Parathyroid adenoma (tissue), 2 donors: ENCODE results near the gene OR5D13.

Experiments used
- H2AFZ ChIP-seq: fragments of 300-600 bp; sonication (generic); one replicate; pipeline ENCODE4 v1.7.0; 2017; ENCODE audit warnings: antibody characterized with exemption, mild to moderate bottlenecking
- H3K27ac ChIP-seq: fragments of 300-600 bp; sonication (generic); one replicate; pipeline ENCODE4 v1.7.0; 2017
- H3K27me3 ChIP-seq: fragments of 300-600 bp; sonication (generic); one replicate; pipeline ENCODE4 v1.7.0; 2017; ENCODE audit warnings: low read length; ENCODE audit not compliant: control insufficient read depth, insufficient read depth
- H3K36me3 ChIP-seq: fragments of 300-600 bp; sonication (generic); one replicate; pipeline ENCODE4 v1.7.0; 2017; ENCODE audit warnings: low read length; ENCODE audit not compliant: control insufficient read depth, insufficient read depth
- H3K4me1 ChIP-seq: fragments of 300-600 bp; sonication (generic); one replicate; pipeline ENCODE4 v1.7.0; 2017; ENCODE audit warnings: control low read depth
- H3K4me2 ChIP-seq: fragments of 300-600 bp; sonication (generic); one replicate; pipeline ENCODE4 v1.7.0; 2017; ENCODE audit warnings: low read length
- H3K4me3 ChIP-seq: fragments of 300-600 bp; sonication (generic); one replicate; pipeline ENCODE4 v1.7.0; 2017; ENCODE audit warnings: low read depth, low read length
- H3K79me2 ChIP-seq: fragments of 300-600 bp; sonication (generic); one replicate; pipeline ENCODE4 v1.7.0; 2017; ENCODE audit warnings: control low read depth
- H3K9ac ChIP-seq: fragments of 300-600 bp; sonication (generic); one replicate; pipeline ENCODE4 v1.7.0; 2017; ENCODE audit warnings: mild to moderate bottlenecking
- H3K9me3 ChIP-seq: fragments of 300-600 bp; sonication (generic); one replicate; pipeline ENCODE4 v1.7.0; 2017; ENCODE audit warnings: low read length; ENCODE audit not compliant: control insufficient read depth
- TF ChIP-seq, protein P1 (sequence below): fragments of 300-600 bp; sonication (generic); IDR thresholded peaks from one replicate; pipeline ENCODE4 v1.7.0; 2017; ENCODE audit warnings: antibody characterized with exemption, mild to moderate bottlenecking
- donor health status: primary hyperparathyroidism.

Gene OR5D13

DNA sequence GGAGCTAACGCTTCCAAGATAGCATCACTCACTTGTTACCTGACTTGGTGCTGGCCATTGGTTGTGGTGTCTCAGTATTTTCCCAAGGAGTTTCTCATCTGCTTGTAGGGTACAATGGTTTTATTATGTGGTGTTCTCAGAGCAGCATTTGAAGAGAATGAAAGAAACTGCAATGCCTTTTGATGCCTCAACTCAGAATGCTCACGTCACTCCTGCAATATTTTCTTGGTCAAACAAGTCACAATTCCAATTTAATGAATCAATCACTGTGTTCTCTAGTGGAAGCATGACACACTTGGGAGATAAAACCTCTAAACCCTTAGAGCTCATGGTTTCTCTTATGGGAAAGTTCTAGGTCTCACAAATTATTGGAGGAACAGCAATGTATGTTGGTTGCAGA, 20.1 kb downstream of the OR5D13 start:
- H3K27ac ChIP-seq: no peak overlapping the region
- no peaks in the 10 kb centered on the region for H3K4me1 ChIP-seq
- no peak overlapping the region for H3K4me3 ChIP-seq
- H3K36me3 ChIP-seq: no peaks in the 10 kb centered on the region
- TF ChIP-seq, protein P1, sequence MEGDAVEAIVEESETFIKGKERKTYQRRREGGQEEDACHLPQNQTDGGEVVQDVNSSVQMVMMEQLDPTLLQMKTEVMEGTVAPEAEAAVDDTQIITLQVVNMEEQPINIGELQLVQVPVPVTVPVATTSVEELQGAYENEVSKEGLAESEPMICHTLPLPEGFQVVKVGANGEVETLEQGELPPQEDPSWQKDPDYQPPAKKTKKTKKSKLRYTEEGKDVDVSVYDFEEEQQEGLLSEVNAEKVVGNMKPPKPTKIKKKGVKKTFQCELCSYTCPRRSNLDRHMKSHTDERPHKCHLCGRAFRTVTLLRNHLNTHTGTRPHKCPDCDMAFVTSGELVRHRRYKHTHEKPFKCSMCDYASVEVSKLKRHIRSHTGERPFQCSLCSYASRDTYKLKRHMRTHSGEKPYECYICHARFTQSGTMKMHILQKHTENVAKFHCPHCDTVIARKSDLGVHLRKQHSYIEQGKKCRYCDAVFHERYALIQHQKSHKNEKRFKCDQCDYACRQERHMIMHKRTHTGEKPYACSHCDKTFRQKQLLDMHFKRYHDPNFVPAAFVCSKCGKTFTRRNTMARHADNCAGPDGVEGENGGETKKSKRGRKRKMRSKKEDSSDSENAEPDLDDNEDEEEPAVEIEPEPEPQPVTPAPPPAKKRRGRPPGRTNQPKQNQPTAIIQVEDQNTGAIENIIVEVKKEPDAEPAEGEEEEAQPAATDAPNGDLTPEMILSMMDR: no peak
- H3K27me3 ChIP-seq: no peaks in the 10 kb centered on the region
- no peak overlapping the region for H2AFZ ChIP-seq
- no peaks in the 10 kb centered on the region for H3K9me3 ChIP-seq
- no peaks in the 10 kb centered on the region for H3K79me2 ChIP-seq
- no peak overlapping the region for H3K9ac ChIP-seq
- no peak overlapping the region for H3K4me2 ChIP-seq

DNA sequence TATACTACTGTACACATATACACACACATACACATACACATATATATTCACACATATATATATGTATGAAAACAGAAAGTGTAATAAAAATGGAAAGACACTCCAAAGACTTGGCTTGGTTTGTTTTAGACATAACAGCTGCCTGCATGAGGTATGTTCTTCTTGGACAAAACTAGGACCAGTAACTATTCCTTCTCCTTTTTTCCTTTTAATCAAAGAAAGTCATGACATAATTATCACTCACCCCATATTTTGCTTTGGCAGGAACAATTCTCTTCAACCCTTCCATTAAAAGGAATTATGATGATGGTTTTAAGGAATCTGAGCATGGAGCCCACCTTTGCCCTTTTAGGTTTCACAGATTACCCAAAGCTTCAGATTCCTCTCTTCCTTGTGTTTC, 22.0 kb downstream of the OR5D13 start, which contains the start of gene OR5D14:
TSS of gene OR5D14 (plus strand) at position 301 of the 400 bp plus-strand sequence. CDS start at position 301, 0 bp downstream.
- H3K27ac ChIP-seq: no peak within 1 kb of the TSS
- no peak within 1 kb of the TSS for H2AFZ ChIP-seq
- TF ChIP-seq, protein P1: no peak
- no peak within 1 kb of the TSS for H3K4me2 ChIP-seq
- H3K4me3 ChIP-seq: no peak within 1 kb of the TSS
- no peak within 1 kb of the TSS for H3K9ac ChIP-seq
- H3K36me3 ChIP-seq: no peaks in the 10 kb centered on the region
- H3K9me3 ChIP-seq: no peaks in the 10 kb centered on the region
- no peaks in the 10 kb centered on the region for H3K79me2 ChIP-seq
- H3K27me3 ChIP-seq: no peaks in the 10 kb centered on the region
- no peaks in the 10 kb centered on the region for H3K4me1 ChIP-seq

DNA sequence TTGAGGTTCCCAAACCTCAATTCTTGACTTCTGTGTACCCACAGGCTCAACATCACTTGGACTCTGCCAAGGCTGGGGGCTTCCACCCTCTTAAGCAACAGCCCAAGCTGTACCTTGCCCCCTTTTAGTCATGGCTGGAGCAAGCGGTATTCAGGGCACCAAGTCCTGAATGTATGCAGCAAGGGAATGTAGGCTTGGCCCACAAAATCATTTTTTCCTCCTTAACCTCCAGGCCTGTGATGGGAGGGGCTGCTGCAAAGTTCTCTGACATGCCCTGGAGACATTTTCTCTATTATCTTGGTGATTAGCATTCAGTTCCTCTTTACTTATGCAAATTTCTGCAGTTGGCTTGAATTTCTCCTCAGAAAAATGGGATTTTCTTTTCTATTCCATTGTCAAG, 33.0 kb downstream of the OR5D13 start:
- H3K79me2 ChIP-seq: no peaks in the 10 kb centered on the region
- no peak overlapping the region for H3K9ac ChIP-seq
- H2AFZ ChIP-seq: no peak overlapping the region
- no peaks in the 10 kb centered on the region for H3K4me1 ChIP-seq
- H3K27me3 ChIP-seq: no peaks in the 10 kb centered on the region
- no peak overlapping the region for H3K27ac ChIP-seq
- H3K9me3 ChIP-seq: no peaks in the 10 kb centered on the region
- no peaks in the 10 kb centered on the region for H3K36me3 ChIP-seq
- H3K4me3 ChIP-seq: no peak overlapping the region
- H3K4me2 ChIP-seq: no peak overlapping the region
- TF ChIP-seq, protein P1: no peak

DNA sequence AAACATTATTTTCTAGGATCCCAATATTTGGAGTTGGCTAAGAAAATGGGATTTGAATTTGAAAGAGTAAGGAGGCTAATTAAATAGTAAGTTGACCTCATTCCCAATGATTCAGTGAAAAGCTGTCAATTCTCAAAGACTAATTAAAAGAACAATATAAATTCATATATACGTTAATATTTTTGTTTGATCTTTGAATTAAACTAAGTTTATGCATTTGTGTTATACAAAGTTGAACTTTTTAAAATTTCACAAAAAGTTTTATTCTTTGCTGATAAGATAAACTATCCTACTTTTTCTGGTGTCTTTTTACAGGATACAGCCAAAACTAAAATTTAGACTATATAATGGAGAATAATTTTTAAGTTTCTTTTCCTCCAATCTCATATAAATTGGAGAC, 37.8 kb downstream of the OR5D13 start, which contains the start of gene OR5L1:
TSS of gene OR5L1 (plus strand) at position 301 of the 400 bp plus-strand sequence. CDS start 100 bp downstream, outside the sequence.
- Histone ChIP-seq H3K9ac (no peak within 1 kb of the TSS), H3K4me1 (no peaks in the 10 kb centered on the region), H2AFZ (no peak within 1 kb of the TSS), H3K79me2 (no peaks in the 10 kb centered on the region), H3K36me3 (no peaks in the 10 kb centered on the region), H3K4me3 (no peak within 1 kb of the TSS), H3K27ac (no peak within 1 kb of the TSS), H3K9me3 (no peaks in the 10 kb centered on the region), H3K27me3 (no peaks in the 10 kb centered on the region), H3K4me2 (no peak within 1 kb of the TSS)
- TF ChIP-seq, protein P1: no peak

DNA sequence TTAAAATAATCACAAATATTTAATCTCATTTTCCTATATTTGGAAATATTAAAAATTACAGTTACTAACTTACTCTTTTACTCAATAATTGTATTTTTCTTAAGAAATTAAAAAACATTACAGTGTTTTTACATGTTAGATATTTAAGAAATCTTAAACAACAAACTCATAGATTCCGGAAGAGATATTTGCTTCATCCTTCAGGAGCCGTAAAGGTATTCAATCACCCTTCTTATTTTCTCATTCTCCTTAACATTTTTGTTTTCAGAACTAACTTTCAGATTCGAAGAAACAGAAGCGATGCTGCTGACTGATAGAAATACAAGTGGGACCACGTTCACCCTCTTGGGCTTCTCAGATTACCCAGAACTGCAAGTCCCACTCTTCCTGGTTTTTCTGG, 46.1 kb downstream of the OR5D13 start, which contains the start of gene OR5D18:
TSS of gene OR5D18 (plus strand) at position 301 of the 400 bp plus-strand sequence. CDS start at position 301, 0 bp downstream.
- Histone ChIP-seq H3K27me3 (no peaks in the 10 kb centered on the region), H3K4me3 (no peak within 1 kb of the TSS), H3K36me3 (no peaks in the 10 kb centered on the region), H3K9ac (no peak within 1 kb of the TSS), H2AFZ (no peak within 1 kb of the TSS), H3K4me1 (no peaks in the 10 kb centered on the region), H3K4me2 (no peak within 1 kb of the TSS), H3K27ac (no peak within 1 kb of the TSS), H3K79me2 (no peaks in the 10 kb centered on the region), H3K9me3 (no peaks in the 10 kb centered on the region)
- TF ChIP-seq, protein P1: no peak
